CD4-positive, alpha-beta T cell treated with Interleukin-15 for 1 hour (primary cell): ENCODE measurements around the gene IL20RB.
"Not testable (repeated sequence)": the region's sequence is repeated elsewhere in the genome, so short reads cannot be mapped to it uniquely, and the experiment has no call there.

Experiments
- DNase-seq: peaks from one replicate; pipeline ENCODE4 v3.0.0-alpha.2; 2020

Gene IL20RB

GRCh38 chr3:136988651-136989050 lies 30.9 kb downstream of the IL20RB start:
- DNase-seq = no peak

DNA sequence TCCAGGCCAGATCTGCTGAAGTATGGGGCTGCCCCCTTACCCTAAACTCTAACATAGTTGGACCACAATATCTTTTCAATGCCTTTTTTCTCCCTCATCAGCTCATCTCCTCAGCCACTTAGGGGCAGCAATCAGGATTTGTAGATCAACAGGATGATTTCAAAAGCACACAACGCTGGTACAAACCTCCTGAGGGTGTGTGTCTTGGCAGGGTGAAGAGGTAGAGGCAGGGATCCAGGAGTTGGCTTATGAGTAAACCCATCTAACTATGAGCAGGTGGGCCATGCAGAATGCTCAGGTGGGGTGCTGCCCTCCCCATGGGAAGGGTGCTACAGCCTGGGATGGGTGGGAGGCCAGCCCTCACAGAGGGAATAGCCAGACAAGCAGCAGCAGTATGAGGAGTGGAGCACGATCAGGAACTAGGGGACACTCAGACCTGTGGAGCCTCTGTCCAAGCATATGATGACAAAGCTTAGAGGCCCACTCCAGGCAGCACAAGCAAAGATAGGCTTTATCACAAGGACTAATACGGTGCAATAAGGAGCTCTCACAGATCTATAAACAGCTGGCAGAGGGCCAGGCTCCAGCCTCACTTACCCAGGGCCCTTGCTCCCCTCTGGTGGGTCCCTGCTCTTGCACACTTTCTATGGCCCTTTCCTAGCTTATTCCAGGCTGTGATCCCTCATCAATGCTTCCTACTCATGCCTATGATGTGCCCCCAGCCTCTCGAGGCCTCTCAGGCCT lies 32.2 kb downstream of the IL20RB start:
- no peak for DNase-seq

- no peak for DNase-seq
These were observed 33.0 kb downstream of the IL20RB start for GRCh38 chr3:136990826-136991225.

- no peak for DNase-seq
These were observed 34.3 kb downstream of the IL20RB start for GRCh38 chr3:136992115-136992514.

DNA sequence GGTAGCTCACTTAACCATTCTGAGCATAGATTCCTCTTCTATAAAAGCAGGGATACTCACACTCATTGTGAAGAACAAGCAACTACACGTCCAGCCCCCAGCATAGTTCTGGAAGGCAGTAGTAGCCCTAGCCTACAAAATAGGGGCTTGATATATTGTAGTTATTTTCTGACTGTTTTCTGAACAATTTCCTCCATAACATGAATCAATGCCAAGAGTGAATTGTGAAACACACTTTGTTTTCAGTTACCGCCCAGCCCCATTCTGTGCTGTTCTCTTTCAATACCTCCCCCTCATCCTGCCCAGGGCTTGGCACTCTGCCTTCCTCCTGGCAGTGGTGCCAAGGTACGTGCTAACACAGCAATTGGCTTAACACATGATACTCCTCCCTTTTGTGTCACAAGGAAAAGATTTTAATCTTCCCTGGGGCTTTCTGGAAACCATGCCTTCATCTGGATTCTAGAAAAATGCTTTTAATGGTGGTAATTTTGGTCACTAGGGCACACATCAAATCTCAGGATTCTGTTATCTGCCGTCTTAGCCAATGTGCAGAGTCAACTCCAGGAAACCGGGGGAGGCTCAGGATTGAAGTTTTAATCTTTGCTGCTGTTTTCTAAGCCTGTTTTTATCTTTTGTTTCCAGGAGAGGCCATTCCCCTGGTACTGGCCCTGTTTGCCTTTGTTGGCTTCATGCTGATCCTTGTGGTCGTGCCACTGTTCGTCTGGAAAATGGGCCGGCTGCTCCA lies 37.2 kb downstream of the IL20RB start:
- DNase-seq = no peak

GRCh38 chr3:136995652-136996051 lies 37.9 kb downstream of the IL20RB start:
- no peak for DNase-seq

GRCh38 chr3:137000039-137000438 lies 42.3 kb downstream of the IL20RB start:
- no peak for DNase-seq

- not testable (repeated sequence) for DNase-seq
These were observed 49.6 kb downstream of the IL20RB start for GRCh38 chr3:137007376-137007775.

DNA sequence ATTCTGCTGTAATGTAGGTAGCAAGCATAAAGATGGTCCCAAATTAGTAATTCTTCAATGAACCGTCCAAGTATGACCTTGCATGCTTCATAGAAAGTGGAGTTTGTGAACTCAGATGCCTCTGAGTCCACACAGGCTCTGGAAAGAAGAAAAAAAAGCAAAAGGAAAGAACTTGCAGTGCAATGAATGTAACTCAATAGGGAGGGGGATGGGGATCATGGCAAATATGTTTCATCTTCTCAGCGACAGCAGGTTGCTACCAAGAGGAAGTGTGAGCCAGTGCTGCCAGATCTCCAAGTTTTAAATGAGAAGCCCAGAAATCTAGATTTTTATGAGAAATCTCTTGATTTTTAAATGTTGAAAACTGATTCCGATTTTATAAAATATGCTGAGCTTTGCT lies 50.3 kb downstream of the IL20RB start:
- no peak for DNase-seq

DNA sequence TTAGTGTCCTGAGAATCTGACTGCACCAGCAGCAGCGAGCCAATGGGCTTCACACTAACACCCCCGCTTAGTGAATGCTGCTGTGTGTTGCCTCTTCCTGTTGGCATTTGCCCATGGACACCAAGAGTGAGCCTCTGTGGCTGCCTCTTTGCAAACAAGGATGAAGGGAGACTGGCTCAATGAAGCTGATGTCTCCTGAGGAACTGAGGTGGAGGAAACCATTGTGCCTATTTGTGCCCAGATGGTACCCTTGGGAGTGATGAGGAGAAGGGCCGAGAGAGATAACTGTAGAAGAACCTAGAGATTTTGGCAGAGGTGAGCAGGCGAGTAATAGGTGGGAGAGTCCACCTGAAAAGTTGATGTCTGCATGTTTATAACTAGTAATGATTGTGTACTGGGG lies 51.2 kb downstream of the IL20RB start:
- no peak for DNase-seq

GRCh38 chr3:137010137-137010536 lies 52.4 kb downstream of the IL20RB start:
- no peak for DNase-seq

- DNase-seq = no peak
These were observed 53.4 kb downstream of the IL20RB start for GRCh38 chr3:137011153-137011552.

DNA sequence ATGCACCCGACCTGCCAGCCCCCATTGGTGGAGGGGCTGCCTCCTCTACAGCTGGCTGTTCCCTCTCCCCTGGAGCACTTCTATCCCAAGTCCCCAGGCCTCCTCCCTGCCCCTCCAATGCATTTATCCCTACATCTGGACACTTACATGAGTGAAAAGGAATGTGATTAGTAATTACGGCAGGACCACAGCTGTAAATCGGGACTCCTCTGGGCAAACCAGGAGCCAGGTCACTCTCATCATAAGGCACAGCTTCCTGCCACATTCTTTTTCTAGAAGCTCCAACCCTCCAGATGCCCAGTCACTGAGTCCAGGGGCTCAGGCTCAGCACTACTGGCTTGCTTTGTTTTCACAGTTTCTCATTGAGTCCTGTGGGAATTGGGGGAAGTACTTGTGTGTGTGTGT lies 54.3 kb downstream of the IL20RB start:
- DNase-seq = no peak

DNA sequence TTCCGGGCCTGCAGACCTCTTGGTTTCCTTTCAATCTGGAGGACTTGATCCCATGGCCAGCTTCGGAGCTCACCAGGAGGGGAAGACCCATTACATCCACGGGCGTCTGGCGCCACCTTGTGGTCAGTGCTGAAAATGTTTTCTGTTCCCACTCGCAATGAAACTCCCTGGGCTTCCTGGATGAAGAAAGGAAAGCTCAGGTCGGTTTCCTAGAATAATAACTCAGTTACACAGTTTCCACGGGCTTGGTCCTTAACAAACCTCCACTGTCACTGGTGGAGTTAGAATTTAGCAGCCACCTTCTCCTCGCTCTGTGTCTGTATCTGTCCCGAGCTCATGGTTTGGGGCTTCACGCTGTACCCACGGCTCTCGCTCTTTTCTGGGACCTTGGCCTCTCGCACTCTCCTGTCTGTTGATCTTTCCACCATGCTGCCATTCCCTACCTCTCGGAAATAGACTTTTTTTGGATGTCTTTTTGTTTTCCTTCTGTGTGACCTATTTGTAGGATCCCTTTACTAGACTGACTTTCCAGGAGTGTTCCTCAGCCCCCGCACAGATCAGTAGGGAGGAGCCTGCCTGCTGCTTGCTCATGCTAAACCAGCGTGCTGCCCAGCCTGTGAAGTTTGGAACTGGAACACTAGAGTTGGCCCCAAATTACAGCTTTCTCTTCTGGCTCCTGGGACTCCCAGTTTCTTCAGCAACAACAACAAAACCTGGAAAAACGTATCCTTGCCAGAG lies 56.3 kb downstream of the IL20RB start:
- DNase-seq = peak; percentile 78

- DNase-seq = not testable (repeated sequence)
These were observed 59.5 kb downstream of the IL20RB start for GRCh38 chr3:137017316-137017715.

- no peak for DNase-seq
These were observed 62.5 kb downstream of the IL20RB start for GRCh38 chr3:137020315-137020714.

- DNase-seq = no peak
These were observed 63.1 kb downstream of the IL20RB start for GRCh38 chr3:137020888-137021287.

DNA sequence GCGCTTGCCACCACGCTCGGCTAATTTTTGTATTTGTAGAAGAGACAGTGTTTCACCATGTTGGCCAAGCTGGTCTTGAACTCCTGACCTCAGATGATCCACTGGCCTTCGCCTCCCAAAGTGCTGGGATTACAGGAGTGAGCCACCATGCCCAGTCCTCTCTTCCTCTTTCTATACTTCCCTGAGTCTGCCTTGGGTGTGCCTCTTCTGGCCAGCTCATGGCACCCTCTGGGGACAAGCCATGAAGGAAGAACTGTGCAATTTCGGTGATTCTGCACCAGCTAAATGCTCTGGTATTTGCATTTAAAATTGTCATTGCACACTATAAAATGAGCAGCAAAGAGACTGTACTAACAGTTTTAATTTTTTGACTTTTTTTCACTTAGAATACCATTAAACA lies 66.6 kb downstream of the IL20RB start:
- no peak for DNase-seq

DNA sequence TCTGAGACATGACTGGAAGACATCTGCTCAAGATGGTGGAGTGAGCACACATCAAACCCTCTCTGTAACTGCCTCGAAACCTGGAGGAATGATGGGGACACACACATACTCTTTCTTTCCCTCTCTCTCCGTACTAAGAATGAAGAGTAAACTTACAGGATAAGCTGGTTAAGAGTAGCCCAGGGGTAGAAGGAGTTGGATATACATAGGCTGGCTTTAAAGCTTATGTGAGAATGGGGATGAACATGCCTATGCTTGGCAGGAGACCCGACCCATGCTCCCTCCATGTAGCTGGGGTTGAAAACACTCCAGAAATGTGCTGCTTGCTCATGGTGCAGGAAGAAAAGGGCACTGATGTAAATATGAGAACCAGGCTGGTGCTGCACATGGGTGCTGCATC lies 68.9 kb downstream of the IL20RB start:
- DNase-seq = no peak

- peak; percentile 68 for DNase-seq
These were observed 74.8 kb downstream of the IL20RB start for GRCh38 chr3:137032465-137033120.

- DNase-seq = no peak
These were observed 77.8 kb downstream of the IL20RB start for GRCh38 chr3:137035631-137036030.

- no peak for DNase-seq
These were observed 81.8 kb downstream of the IL20RB start for GRCh38 chr3:137039570-137039969.

DNA sequence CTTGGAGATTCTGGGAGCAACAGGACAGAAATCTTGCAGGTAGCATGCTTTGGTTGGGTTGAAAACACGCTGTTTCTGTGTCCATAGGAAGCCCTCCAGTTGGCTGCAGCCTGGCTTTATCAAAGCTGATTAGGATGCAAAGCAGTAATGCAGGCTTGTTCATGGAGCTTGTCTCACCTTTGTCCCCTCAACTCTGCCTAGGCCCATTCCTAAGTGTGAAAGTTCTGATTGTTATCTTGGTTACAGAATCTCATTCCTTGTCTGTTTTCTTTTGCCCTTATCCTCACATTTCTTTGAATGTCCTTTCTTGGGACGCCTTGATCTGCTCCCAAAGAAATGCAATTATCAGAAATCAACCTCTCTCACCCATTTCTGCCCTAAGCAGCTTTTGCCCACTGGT lies 83.5 kb downstream of the IL20RB start:
- DNase-seq = no peak
